SJCRH30 (cell line): ENCODE measurements around the gene OSM. TPM values are rescaled to one million over a fixed set of nuclear protein-coding genes. Genes with fewer than 3 reads are reported as not detected.

Experiments
- DNase-seq, 2 experiments: peaks; one replicate each; pipeline ENCODE4 v3.0.0-alpha.2; 2015 to 2020
- H3K27ac ChIP-seq: fragments of 250-450 bp; sonication (Bioruptor Pico); 2 replicates; pipeline ENCODE4 v1.5.1; 2020; ENCODE audit warnings: mild to moderate bottlenecking, moderate library complexity
- H3K27me3 ChIP-seq: fragments of 250-450 bp; sonication (Bioruptor Pico); 2 replicates; pipeline ENCODE4 v1.5.1; 2020; ENCODE audit warnings: mild to moderate bottlenecking, moderate library complexity
- H3K36me3 ChIP-seq: fragments of 250-450 bp; sonication (Bioruptor Pico); 2 replicates; pipeline ENCODE4 v1.5.1; 2020; ENCODE audit warnings: mild to moderate bottlenecking, moderate library complexity
- H3K4me1 ChIP-seq: fragments of 250-450 bp; sonication (Bioruptor Pico); 2 replicates; pipeline ENCODE4 v1.5.1; 2020; ENCODE audit warnings: mild to moderate bottlenecking, moderate library complexity
- H3K4me3 ChIP-seq: fragments of 250-450 bp; sonication (Bioruptor Pico); 2 replicates; pipeline ENCODE4 v1.5.1; 2020; ENCODE audit warnings: mild to moderate bottlenecking, moderate library complexity
- H3K9me3 ChIP-seq: fragments of 250-450 bp; sonication (Bioruptor Pico); replicated peaks from 2 replicates; pipeline ENCODE4 v1.5.1; 2020; ENCODE audit warnings: mild to moderate bottlenecking, moderate library complexity
- total RNA-seq: library from RNA; depleted of rRNA; stranded (reverse); fragments of >200 nt; shearing (Covaris generic); gene quantifications from 2 replicates; pipeline ENCODE4 v1.2.3, GENCODE V29; 2014; rRNA removed

The OSM gene
- total RNA-seq, result not detected in 2 replicates

GRCh38 chr22:30266445-30267381, at the start of gene OSM:
Gene OSM, minus strand, starts transcription at chr22:30266851. Its CDS starts 52 bp downstream, at chr22:30266799.
- DNase-seq, result no peak
- Histone ChIP-seq H3K27me3 (no peaks in the 10 kb centered on the region), H3K36me3 (no peaks in the 10 kb centered on the region), H3K4me1 (no peaks in the 10 kb centered on the region), H3K4me3 (no peak within 1 kb of the TSS), H3K27ac (no peak within 1 kb of the TSS), H3K9me3 (no peaks in the 10 kb centered on the region)

GRCh38 chr22:30315962-30316576, 49.4 kb upstream of the OSM start:
- no peaks in the 10 kb centered on the region for H3K9me3 ChIP-seq
- no peak for DNase-seq
- H3K27me3 ChIP-seq, result no peaks in the 10 kb centered on the region
- H3K27ac ChIP-seq, result no peak overlapping the region
- H3K4me1 ChIP-seq, result no peaks in the 10 kb centered on the region
- H3K36me3 ChIP-seq, result no peaks in the 10 kb centered on the region
- H3K4me3 ChIP-seq, result no peak overlapping the region

- no peak for DNase-seq
- Histone ChIP-seq H3K27me3 (no peaks in the 10 kb centered on the region), H3K4me3 (no peak overlapping the region), H3K9me3 (no peaks in the 10 kb centered on the region), H3K4me1 (no peaks in the 10 kb centered on the region), H3K27ac (no peak overlapping the region), H3K36me3 (no peaks in the 10 kb centered on the region)
Measured at GRCh38 chr22:30314915-30315314, 48.3 kb upstream of the OSM start.

- Histone ChIP-seq H3K27me3 (no peaks in the 10 kb centered on the region), H3K27ac (no peak overlapping the region), H3K4me3 (no peak overlapping the region)
Measured at GRCh38 chr22:30313527-30314363, 47.1 kb upstream of the OSM start.

GRCh38 chr22:30312053-30312452, 45.4 kb upstream of the OSM start:
- no peak for DNase-seq
- Histone ChIP-seq H3K27me3 (no peaks in the 10 kb centered on the region), H3K9me3 (no peaks in the 10 kb centered on the region), H3K36me3 (no peaks in the 10 kb centered on the region), H3K27ac (no peak overlapping the region), H3K4me1 (0 out of 2 replicates have a peak, but pooled peaks cover 3% of the 10 kb centered on the region), H3K4me3 (no peak overlapping the region)

More at GRCh38 chr22:30313527-30314363, 47.1 kb upstream of the OSM start:
- Histone ChIP-seq H3K36me3 (no peaks in the 10 kb centered on the region), H3K9me3 (no peaks in the 10 kb centered on the region), H3K4me1 (no peaks in the 10 kb centered on the region)
- DNase-seq, result no peak

- H3K27ac ChIP-seq, result no peak overlapping the region
- no peaks in the 10 kb centered on the region for H3K9me3 ChIP-seq
- no peaks in the 10 kb centered on the region for H3K27me3 ChIP-seq
- no peaks in the 10 kb centered on the region for H3K36me3 ChIP-seq
- no peak overlapping the region for H3K4me3 ChIP-seq
- 0 out of 2 replicates have a peak, but pooled peaks cover 3% of the 10 kb centered on the region for H3K4me1 ChIP-seq
- no peak for DNase-seq
Measured at GRCh38 chr22:30310881-30311771, 44.5 kb upstream of the OSM start.

GRCh38 chr22:30309951-30310741, 43.5 kb upstream of the OSM start:
- H3K4me3 ChIP-seq, result no peak overlapping the region
- H3K27me3 ChIP-seq, result no peaks in the 10 kb centered on the region
- DNase-seq, result no peak
- no peaks in the 10 kb centered on the region for H3K9me3 ChIP-seq
- H3K27ac ChIP-seq, result no peak overlapping the region
- 0 out of 2 replicates have a peak, but pooled peaks cover 3% of the 10 kb centered on the region for H3K4me1 ChIP-seq
- H3K36me3 ChIP-seq, result no peaks in the 10 kb centered on the region

GRCh38 chr22:30308518-30309230, 42.0 kb upstream of the OSM start:
- Histone ChIP-seq H3K4me3 (no peak overlapping the region), H3K36me3 (no peaks in the 10 kb centered on the region), H3K27me3 (no peaks in the 10 kb centered on the region), H3K27ac (no peak overlapping the region), H3K9me3 (no peaks in the 10 kb centered on the region), H3K4me1 (0 out of 2 replicates have a peak, but pooled peaks cover 3% of the 10 kb centered on the region)
- DNase-seq, result peak in 1 of 2 experiments; percentile 36

GRCh38 chr22:30308093-30308492, 41.4 kb upstream of the OSM start:
- Histone ChIP-seq H3K27ac (no peak overlapping the region), H3K4me3 (no peak overlapping the region), H3K27me3 (no peaks in the 10 kb centered on the region), H3K4me1 (0 out of 2 replicates have a peak, but pooled peaks cover 3% of the 10 kb centered on the region), H3K9me3 (no peaks in the 10 kb centered on the region), H3K36me3 (no peaks in the 10 kb centered on the region)
- no peak for DNase-seq

GRCh38 chr22:30307041-30307574, 40.5 kb upstream of the OSM start:
- Histone ChIP-seq H3K9me3 (no peaks in the 10 kb centered on the region), H3K4me1 (peaks cover 12% of the 10 kb centered on the region), H3K27me3 (no peaks in the 10 kb centered on the region), H3K4me3 (no peak overlapping the region), H3K27ac (no peak overlapping the region), H3K36me3 (no peaks in the 10 kb centered on the region)
- no peak for DNase-seq

- no peak overlapping the region for H3K27ac ChIP-seq
- no peaks in the 10 kb centered on the region for H3K36me3 ChIP-seq
- no peak overlapping the region for H3K4me3 ChIP-seq
- H3K27me3 ChIP-seq, result no peaks in the 10 kb centered on the region
- peaks cover 17% of the 10 kb centered on the region for H3K4me1 ChIP-seq
- DNase-seq, result no peak
- no peaks in the 10 kb centered on the region for H3K9me3 ChIP-seq
Measured at GRCh38 chr22:30306627-30307011, 40.0 kb upstream of the OSM start.

- Histone ChIP-seq H3K4me1 (peaks cover 22% of the 10 kb centered on the region), H3K9me3 (no peaks in the 10 kb centered on the region), H3K27ac (no peak overlapping the region), H3K36me3 (no peaks in the 10 kb centered on the region), H3K27me3 (no peaks in the 10 kb centered on the region), H3K4me3 (no peak overlapping the region)
- DNase-seq, result no peak
Measured at GRCh38 chr22:30305906-30306626, 39.4 kb upstream of the OSM start.
